Left cardiac atrium (tissue), 4 donors: ENCODE measurements around the gene PFN3. TPM values are rescaled to one million over a fixed set of nuclear protein-coding genes. Genes with fewer than 3 reads are reported as not detected.
"Not testable (repeated sequence)": the region's sequence is repeated elsewhere in the genome, so short reads cannot be mapped to it uniquely, and the experiment has no call there.

Experiments used
- ATAC-seq, 2 donors: fragments of 200-7000 bp; cut with Tn5 transposase; one replicate each; pipeline ENCODE4 v1.9.1; 2020; ENCODE audit warnings: mild to moderate bottlenecking in 2 of 2, moderate library complexity in 2 of 2
- DNase-seq: peaks from one replicate; pipeline ENCODE4 v3.0.0-alpha.2; 2020
- intact Hi-C, 2 donors: fragments of 100-400 bp; cut with DNase I; formaldehyde crosslinking; loops; one replicate each; pipeline versions ENCODE4 v1.14.1 to v1.15.1; 2022 to 2023
- total RNA-seq, 2 donors: library from RNA; stranded (reverse); fragmentation: NEBNext Ultra II Directional; extraction: Animal tissue kit (Norgen Biotek cat#: 25700); gene quantifications; one replicate each; pipeline ENCODE4 v1.2.1, GENCODE V29; 2021
- donor health status: DM: no; HTN: yes; CAD: no.
- donor health status: DM: no; HTN: yes; CAD: no; lungs with severe emphysema.
- donor health status: DM: yes; HTN: yes; CAD: no.
- donor health status: Dilated cardiomyopathy.

The PFN3 gene
- total RNA-seq, 2 donors from 2014 or later, result not detected

- ATAC-seq, result no peak
- intact Hi-C loops, result no loop called here
- no peak for DNase-seq
These were observed 27.6 kb upstream of the PFN3 start for GRCh38 chr5:177427919-177428573.

DNA sequence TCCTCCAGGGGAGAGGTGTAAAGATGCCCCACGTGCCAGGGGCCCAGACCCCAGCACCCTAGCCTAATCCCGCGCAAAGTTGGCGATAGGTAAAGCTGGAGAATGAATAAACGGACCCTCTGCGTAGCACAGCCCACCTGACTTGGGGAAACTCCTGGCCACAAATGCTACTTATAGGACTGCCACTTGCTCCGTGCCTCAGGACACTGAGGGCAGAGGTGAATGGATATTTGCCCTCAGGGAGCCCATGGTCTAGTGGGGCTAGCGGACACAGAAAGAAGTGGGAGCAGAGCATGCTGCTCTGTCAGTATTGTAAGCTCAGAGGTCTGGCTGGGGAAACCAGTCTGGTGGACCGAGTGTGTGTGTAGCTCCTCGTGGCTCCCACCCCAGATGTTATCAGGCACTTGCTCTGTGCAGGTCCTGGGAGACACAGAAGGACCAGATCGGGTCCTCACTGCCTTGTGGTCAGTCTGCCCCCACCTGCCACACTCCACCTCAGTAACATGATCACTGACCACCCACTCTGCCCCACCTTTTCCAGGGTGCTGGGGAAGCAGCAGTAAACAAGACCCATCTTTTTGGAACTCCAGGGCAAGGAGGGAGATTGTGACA is 26.9 kb upstream of the PFN3 start:
- intact Hi-C loops, result no loop called here
- no peak for DNase-seq
- ATAC-seq, result no peak

GRCh38 chr5:177426566-177427210 is 26.2 kb upstream of the PFN3 start, which contains the start of gene GRK6:
Gene GRK6, plus strand, starts transcription at chr5:177426676. Its CDS starts 170 bp downstream, at chr5:177426846.
- intact Hi-C loops, result no loop called here
- ATAC-seq (no peak), DNase-seq (peak; percentile 57)

GRCh38 chr5:177425801-177426565 is 25.5 kb upstream of the PFN3 start:
- intact Hi-C loops, result no loop called here
- ATAC-seq (peak; percentile 97), DNase-seq (peak; percentile 100)

- ATAC-seq (no peak), DNase-seq (no peak)
- intact Hi-C loops, result no loop called here
These were observed 24.8 kb upstream of the PFN3 start for GRCh38 chr5:177425196-177425800.

GRCh38 chr5:177423671-177424070 is 23.2 kb upstream of the PFN3 start:
- intact Hi-C loops, result no loop called here
- DNase-seq, result no peak
- ATAC-seq, result no peak

DNA sequence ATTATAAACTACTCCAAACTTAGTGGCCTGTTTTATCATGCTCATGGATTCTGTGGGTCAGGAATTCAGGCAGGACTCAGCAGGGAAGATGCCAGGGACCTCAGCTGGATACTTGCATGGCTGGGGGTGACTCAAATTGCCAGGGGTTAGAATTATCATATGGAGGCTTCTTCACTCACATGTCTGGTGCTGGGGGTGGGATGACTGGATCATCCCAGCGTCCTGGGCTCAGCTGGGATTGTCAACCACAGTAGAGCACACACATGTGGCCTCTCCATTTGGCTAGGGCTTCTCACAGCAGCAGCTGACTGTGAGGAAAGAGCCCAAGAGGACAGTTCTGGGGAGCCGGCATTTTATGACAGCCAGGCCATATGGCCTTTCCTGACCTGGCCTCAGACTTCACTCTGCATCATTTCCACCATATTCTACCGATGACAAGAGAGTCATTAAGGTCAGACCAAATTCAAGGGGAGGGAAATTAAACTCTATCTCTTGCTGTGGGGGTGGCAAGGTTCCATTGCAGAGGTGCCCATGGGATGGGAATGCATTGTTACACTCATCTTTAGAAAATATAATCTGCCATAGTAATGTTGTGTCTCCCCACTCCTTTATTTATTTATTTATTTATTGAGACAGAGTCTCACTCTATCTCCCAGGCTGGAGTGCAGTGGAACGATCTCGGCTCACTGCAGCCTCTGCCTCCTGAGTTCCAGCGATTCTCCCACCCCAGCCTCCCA is 20.8 kb upstream of the PFN3 start:
- intact Hi-C loops, result no loop called here
- DNase-seq (no peak), ATAC-seq (no peak)

DNA sequence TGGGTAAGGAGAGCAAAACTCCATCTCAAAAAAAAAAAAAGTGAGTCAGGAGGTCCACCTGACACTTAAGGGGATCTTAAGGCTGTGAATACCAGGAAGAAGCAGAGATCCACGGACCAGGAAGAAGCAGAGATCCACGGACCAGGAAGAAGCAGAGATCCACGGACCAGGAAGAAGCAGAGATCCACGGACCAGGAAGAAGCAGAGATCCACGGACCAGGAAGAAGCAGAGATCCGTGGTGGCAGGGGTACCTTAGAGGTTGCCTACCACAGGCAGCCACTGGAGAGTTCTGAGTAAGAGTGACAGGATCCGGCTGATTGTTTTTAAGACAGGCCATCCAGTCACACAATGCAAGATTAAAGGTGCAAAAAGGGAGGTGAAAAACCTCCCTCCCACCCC is 20.0 kb upstream of the PFN3 start:
- DNase-seq, ATAC-seq, intact Hi-C loops: not testable (repeated sequence)

DNA sequence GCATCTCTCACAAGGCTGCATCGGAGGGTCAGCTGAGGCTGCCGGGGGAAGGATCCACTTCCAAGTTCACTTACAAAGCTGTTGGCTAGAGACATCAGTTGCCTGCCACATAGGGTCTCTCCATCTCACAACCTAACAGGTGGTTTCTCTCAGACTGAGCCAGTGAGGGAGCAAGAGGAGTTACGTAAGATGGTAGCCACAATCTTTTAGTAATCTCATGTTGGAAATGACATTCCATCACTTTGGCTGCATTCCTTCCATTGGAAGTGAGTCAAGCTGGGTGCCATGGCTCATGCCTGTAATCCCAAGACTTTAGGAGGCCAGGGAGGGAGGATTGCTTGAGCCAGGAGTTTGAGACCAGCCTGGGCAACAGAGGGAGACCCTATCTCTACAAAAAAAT is 18.6 kb upstream of the PFN3 start:
- intact Hi-C loops, result no loop called here
- DNase-seq (no peak), ATAC-seq (no peak)

DNA sequence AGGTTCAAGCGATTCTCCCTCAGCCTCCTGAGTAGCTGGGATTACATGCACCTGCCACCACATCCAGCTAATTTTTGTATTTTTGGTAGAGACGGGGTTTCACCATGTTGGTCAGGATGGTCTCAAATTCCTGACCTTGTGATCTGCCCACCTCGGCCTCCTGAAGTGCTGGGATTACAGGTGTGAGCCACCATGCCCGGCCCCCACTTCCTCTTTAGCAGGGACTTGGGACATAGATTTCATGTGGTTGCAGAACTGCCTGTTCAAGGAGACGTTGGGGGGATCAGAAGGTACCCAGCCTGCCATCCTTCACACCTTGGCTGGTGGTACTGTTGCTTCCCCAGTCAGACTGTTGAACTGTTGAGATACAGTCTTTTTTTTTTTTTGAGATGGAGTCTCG is 16.6 kb upstream of the PFN3 start:
- DNase-seq, intact Hi-C loops, ATAC-seq: not testable (repeated sequence)

DNA sequence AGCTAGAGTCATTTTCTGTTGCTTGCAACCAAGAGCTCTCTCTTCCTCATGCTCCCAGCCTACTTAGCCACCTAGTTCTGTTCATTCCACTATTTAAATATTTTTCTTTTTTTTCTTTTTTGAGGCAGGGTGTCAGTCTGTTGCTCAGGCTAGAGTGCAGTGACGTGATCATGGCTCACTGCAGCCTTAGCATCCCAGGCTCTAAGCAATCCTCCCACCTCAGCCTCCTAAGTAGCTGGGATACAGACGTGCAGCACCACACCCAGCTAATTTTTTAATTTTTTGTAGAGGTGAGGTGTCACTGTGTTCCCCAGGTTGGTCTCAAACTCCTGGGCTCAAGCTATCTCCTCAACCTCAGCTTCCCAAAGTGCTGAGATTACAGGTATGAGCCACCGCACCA is 14.0 kb upstream of the PFN3 start:
- intact Hi-C loops, result no loop called here
- DNase-seq, result no peak
- ATAC-seq, result no peak

DNA sequence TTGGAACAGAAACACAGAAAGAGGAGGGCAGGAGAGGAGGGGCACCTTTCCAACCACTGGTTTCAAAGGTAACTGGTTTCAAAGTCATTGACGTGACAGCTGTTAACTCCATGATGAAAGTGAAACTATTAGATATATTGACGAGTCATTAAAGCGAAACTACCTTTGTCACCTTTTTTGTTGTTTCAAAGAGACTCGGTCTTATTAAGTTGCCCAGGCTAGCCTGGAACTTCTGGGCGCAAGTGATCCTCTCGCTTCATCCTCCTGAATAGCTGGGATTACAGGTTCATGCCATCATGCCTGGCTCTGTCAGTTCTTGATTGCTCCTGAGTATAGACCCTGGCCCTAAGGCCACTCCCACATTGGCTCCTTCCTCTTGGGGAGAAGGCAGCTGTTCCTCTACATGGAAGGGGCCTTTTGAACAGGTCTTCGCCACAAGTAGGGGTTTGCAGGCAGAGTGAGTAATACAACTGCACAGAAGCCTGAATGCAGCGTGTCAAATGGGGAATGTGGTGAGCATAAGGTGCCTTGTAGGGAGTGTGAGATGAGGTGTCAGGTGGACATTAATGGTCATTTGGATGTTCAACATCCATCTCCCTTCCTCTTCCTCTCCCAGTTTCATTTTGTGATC is 12.3 kb upstream of the PFN3 start:
- ATAC-seq (no peak), DNase-seq (no peak)
- intact Hi-C loops, result no loop called here

DNA sequence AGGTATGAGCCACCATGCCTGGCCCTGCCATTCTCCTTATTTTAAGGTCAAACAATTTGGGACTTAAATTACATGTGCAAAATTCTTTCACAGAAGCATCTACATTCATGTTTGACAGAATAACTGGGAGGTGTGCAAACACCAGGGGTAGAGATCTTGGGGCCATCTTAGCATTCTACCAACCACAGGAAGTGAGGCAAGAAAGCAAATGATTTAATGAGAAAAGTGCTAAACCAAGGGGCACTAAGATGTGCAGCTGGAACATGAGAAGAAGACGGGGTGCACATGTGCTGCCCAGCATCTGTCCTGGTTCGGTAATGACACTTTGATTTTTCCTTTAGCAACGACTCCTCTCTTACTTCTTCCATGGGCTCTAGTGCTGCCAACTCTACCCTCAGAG is 10.1 kb upstream of the PFN3 start:
- no peak for ATAC-seq
- intact Hi-C loops, result no loop called here
- no peak for DNase-seq

DNA sequence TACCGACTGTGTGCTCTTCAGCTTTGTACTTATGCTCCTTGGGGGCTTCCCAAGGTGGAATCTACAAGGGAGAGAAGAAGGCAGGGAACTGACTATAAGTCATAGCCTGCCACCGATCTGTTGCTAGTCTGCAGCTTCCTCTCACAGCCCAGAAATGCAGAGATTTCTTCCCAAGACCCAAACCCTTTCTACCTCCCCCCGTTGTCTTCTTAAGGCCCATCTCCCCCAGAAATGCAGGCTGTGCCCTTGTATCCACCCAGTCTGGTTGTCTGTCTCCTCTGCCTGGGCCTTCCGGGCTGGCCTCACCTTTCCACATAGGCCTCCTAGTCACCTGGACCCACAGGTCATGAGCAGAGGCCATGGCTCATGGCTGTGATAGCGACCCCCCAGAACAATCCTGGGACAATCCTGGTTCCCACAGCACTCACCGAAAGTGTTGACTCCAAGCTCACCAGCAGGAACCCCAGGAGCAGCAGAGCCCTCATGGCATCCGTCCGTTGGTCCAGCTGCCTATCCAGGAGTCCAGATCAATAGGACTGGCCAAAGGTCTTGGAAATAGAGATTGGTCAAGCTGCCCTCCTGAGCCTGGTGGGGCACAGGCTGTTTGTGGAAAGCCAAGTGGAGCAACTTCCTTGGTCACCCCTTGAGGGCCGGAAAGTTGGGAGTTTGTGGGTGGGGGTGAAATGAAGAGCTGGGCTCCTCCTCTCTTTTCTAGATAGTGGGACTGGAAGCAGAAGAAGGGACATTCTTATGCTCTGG is 8.8 kb upstream of the PFN3 start, which contains the start of gene F12:
Gene F12, minus strand, starts transcription at position 522 of the 759 bp plus-strand sequence. Its CDS starts 37 bp downstream, at position 485.
- ATAC-seq (no peak), DNase-seq (no peak)
- intact Hi-C loops, result loop anchor here in 1 of 2 donors (5.0 kb wide), 1 partner anchor 43 kb away; no protein-coding TSS in a partner anchor

- intact Hi-C loops, result loop anchor here in 1 of 2 donors (5.0 kb wide), 1 partner anchor 46 kb away; no protein-coding TSS in a partner anchor
- ATAC-seq, result no peak
- DNase-seq, result no peak
These were observed 5.3 kb upstream of the PFN3 start for GRCh38 chr5:177405805-177406204.

- intact Hi-C loops, result loop anchor here in 1 of 2 donors (5.0 kb wide), 1 partner anchor 47 kb away; no protein-coding TSS in a partner anchor
- no peak for DNase-seq
- ATAC-seq, result no peak
These were observed 4.9 kb upstream of the PFN3 start for GRCh38 chr5:177405312-177405711.

DNA sequence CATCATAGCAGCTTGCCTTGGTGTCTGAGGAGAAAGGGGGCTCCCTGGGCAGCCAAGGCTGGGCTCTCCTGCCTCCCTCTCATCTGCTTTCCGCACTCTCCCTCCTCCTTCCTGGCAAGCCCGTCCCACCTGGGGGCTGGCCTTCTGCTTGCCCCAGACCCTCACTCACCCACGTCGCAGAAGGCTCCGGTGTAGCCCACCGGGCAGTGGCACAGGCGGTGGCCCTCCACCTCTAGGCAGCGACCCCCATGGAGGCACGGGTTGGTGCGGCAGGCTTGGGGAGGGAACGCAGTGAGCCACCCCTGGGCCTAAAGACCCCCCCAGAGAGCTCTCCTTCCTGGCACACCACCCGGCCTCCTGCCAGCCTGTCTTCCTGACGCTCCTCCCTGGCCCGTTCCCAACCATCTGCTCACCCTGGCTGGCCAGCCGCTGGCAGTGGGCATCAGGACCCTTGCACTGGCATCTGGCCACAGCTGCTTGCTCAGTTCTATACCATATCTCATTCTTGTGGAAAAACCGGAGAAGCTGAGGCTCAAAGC is 4.2 kb upstream of the PFN3 start:
- ATAC-seq, result no peak
- DNase-seq, result no peak
- intact Hi-C loops, result loop anchor here in 1 of 2 donors (5.0 kb wide), 1 partner anchor 48 kb away; no protein-coding TSS in a partner anchor
